HFFc6 (cell line): ENCODE measurements around the gene DLL1. TPM values are rescaled to one million over a fixed set of nuclear protein-coding genes. Genes with fewer than 3 reads are reported as not detected.

ENCODE experiments used
- DNase-seq: peaks from one replicate; pipeline ENCODE4 v3.0.0-alpha.2; 2018
- H3K27ac Mint-ChIP-seq: 2 replicates; pipeline ENCODE4 v1.8.0; 2020; ENCODE audit warnings: mild to moderate bottlenecking, mixed read lengths
- H3K27me3 Mint-ChIP-seq: 2 replicates; pipeline ENCODE4 v1.8.0; 2021; ENCODE audit warnings: mild to moderate bottlenecking, moderate library complexity, mixed read lengths; ENCODE audit not compliant: insufficient read depth
- H3K36me3 Mint-ChIP-seq: 2 replicates; pipeline ENCODE4 v1.8.0; 2021; ENCODE audit warnings: low read depth, mixed read lengths
- H3K4me1 Mint-ChIP-seq: 2 replicates; pipeline ENCODE4 v1.8.0; 2020; ENCODE audit warnings: low read depth, mixed read lengths
- H3K4me3 Mint-ChIP-seq: 2 replicates; pipeline ENCODE4 v1.8.0; 2020; ENCODE audit warnings: mild to moderate bottlenecking, moderate library complexity, mixed read lengths
- H3K9me3 Mint-ChIP-seq: 2 replicates; pipeline ENCODE4 v1.8.0; 2020; ENCODE audit warnings: mild to moderate bottlenecking, mixed read lengths
- total RNA-seq, 6 experiments: library from RNA; stranded (reverse); fragmentation: NEBNext Ultra II Directional; extraction: Animal tissue kit (Norgen Biotek cat#: 25700); gene quantifications; 2 replicates in 1 of 6; 3 replicates in 5 of 6; pipeline ENCODE4 v1.2.3, GENCODE V29; 2021
- TF ChIP-seq, protein P1 (sequence below): fragments of 200-600 bp; sonication (generic); IDR thresholded peaks from 2 replicates; pipeline ENCODE4 v1.5.0; 2021; ENCODE audit warnings: antibody characterized with exemption, mild to moderate bottlenecking

The DLL1 gene
- total RNA-seq, 6 experiments from 2014 or later: 0.26 to 0.83 (median 0.36) TPM

DNA sequence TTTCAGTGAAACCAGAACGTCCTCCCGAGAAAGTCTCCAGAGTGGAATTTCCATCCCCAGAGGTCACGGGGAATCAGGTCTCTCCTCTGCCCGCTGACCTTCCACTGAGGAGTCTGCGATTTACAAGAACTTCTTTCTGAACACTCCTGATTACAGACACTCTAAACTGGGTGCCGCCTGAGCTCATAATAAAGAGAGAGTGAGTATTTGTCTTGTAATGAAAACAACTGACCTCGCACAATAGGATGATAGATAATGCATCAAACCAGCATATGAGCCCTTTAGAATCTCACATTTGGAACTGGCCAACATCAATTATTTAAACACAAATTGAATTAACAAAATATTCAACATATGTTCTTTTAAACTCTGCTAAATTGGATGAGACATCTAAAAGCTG is 47.5 kb downstream of the DLL1 start:
- H3K27ac Mint-ChIP-seq: no peak overlapping the region
- H3K27me3 Mint-ChIP-seq: peaks cover 19% of the 10 kb centered on the region
- no peak for DNase-seq
- no peaks in the 10 kb centered on the region for H3K36me3 Mint-ChIP-seq
- peaks cover 3% of the 10 kb centered on the region; the same call in 1 of the 2 replicates for H3K9me3 Mint-ChIP-seq
- H3K4me1 Mint-ChIP-seq: no peaks in the 10 kb centered on the region
- no peak overlapping the region for H3K4me3 Mint-ChIP-seq
- TF ChIP-seq, protein P1, sequence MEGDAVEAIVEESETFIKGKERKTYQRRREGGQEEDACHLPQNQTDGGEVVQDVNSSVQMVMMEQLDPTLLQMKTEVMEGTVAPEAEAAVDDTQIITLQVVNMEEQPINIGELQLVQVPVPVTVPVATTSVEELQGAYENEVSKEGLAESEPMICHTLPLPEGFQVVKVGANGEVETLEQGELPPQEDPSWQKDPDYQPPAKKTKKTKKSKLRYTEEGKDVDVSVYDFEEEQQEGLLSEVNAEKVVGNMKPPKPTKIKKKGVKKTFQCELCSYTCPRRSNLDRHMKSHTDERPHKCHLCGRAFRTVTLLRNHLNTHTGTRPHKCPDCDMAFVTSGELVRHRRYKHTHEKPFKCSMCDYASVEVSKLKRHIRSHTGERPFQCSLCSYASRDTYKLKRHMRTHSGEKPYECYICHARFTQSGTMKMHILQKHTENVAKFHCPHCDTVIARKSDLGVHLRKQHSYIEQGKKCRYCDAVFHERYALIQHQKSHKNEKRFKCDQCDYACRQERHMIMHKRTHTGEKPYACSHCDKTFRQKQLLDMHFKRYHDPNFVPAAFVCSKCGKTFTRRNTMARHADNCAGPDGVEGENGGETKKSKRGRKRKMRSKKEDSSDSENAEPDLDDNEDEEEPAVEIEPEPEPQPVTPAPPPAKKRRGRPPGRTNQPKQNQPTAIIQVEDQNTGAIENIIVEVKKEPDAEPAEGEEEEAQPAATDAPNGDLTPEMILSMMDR: no peak

DNA sequence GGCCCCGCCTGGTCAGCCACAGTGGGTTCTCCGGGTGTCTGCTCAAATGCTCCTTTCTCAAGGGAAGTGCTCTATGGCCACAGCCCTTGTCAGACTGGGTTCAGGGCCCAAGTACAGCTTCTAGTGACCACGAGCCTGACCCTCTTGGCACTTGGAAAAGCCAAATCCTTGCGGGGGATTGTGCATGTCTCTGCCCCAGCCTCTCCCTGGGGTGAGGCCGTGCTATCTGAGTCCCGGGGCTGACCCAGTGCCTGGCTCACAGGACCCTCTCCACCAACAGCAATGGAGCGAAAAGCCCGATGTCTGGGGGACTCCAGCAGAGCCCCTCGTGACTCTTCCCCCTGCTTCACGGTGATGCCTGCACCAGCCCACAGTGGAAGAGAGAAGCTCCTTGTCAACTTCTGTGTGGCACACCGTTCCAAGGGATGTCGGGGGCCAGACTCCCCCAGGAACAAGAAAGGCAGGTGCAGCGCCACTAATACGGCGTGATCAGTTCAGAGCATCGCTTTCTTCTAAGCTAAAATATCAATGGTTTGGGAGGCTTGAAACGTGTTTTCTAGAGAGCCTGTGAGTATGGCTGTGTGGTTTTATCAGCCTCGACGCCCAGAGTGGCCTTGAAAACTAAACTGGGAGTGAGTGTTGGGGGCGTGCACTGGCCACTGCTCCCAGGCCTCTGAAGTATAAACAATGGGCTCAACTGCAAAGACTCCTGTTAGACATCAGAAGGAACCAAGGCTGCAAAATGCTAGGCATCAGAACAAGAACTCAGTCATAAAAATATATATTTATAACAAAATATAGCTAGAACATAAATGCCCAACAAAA is 51.9 kb downstream of the DLL1 start:
- Mint-ChIP-seq H3K36me3 (no peaks in the 10 kb centered on the region), H3K27ac (no peak overlapping the region), H3K4me1 (no peaks in the 10 kb centered on the region), H3K9me3 (peaks cover 3% of the 10 kb centered on the region; the same call in 1 of the 2 replicates), H3K27me3 (peaks cover 17% of the 10 kb centered on the region), H3K4me3 (no peak overlapping the region)
- DNase-seq: no peak
- TF ChIP-seq, protein P1: no peak

DNA sequence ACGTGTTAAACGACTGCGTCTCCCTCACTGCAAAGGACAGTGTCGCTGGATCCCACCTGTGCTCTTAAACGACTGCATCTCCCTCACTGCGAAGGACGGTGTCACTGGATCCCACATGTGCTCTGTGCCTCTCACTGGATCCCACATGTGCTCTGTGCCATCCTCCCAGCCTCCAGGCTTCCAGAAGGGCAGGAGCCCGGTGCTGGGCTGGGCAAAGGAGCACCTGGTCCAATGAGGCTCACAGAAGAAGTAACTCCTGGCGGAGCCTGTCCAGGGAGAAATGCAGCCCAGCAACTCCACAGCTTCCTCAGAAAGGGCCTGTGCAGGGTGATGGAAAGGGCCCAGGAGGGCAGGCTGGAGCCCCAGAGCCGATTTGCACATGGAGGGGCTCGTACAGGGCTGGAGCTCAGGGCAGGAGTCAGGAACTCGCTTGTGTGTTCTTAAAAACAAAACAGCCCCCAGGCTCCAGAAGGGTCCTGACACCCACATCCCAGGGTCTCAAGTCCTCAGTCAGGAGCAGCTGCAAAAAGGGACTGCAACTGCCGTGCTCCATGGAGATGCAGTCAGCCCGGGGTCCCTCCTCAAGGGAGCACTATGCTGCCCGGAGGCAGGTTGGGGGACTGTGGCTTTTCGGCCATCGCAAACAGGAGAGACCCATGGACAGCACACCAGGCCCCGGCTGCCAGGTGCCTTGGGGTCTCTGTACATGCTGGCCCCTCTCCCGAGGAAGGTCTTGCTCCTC is 52.7 kb downstream of the DLL1 start:
- H3K9me3 Mint-ChIP-seq: peaks cover 3% of the 10 kb centered on the region; the same call in 1 of the 2 replicates
- DNase-seq: no peak
- TF ChIP-seq, protein P1: no peak
- no peak overlapping the region for H3K4me3 Mint-ChIP-seq
- H3K4me1 Mint-ChIP-seq: no peaks in the 10 kb centered on the region
- H3K27me3 Mint-ChIP-seq: peaks cover 16% of the 10 kb centered on the region
- no peaks in the 10 kb centered on the region for H3K36me3 Mint-ChIP-seq
- H3K27ac Mint-ChIP-seq: no peak overlapping the region

DNA sequence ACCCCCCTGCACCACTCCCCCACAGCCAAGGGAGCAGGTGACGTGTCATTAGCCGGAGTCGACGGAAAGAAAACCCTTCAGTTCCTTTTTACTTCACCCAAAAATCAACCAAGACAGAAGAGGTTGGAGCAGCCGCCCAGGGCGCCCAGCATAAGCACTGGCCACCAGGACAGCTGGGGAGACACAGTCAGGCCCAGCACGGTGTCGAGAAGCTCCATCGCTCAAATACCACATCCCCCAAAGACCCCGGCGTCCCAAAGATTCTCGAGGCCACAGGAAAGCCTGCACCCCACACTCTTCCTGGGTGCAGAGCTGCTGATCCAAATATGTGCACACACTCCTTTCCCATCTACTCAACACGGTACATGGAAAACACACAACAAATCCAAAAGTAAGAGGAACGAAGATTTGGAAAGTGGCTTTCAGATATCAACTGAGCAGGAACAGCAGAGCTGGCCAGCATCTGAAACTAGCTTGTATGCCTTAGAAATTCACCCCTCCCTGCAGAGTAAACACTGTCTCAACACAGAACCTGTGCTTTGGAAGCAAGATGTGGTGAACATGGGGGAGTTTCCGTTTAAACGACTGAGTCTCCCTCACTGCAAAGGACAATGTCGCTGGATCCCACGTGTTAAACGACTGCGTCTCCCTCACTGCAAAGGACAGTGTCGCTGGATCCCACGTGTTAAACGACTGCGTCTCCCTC is 54.6 kb downstream of the DLL1 start:
- peaks cover 18% of the 10 kb centered on the region for H3K27me3 Mint-ChIP-seq
- H3K4me1 Mint-ChIP-seq: peaks cover 9% of the 10 kb centered on the region
- DNase-seq: no peak
- H3K9me3 Mint-ChIP-seq: peaks cover 3% of the 10 kb centered on the region; the same call in 1 of the 2 replicates
- TF ChIP-seq, protein P1: no peak
- no peak overlapping the region for H3K4me3 Mint-ChIP-seq
- H3K27ac Mint-ChIP-seq: no peak overlapping the region
- no peaks in the 10 kb centered on the region for H3K36me3 Mint-ChIP-seq

DNA sequence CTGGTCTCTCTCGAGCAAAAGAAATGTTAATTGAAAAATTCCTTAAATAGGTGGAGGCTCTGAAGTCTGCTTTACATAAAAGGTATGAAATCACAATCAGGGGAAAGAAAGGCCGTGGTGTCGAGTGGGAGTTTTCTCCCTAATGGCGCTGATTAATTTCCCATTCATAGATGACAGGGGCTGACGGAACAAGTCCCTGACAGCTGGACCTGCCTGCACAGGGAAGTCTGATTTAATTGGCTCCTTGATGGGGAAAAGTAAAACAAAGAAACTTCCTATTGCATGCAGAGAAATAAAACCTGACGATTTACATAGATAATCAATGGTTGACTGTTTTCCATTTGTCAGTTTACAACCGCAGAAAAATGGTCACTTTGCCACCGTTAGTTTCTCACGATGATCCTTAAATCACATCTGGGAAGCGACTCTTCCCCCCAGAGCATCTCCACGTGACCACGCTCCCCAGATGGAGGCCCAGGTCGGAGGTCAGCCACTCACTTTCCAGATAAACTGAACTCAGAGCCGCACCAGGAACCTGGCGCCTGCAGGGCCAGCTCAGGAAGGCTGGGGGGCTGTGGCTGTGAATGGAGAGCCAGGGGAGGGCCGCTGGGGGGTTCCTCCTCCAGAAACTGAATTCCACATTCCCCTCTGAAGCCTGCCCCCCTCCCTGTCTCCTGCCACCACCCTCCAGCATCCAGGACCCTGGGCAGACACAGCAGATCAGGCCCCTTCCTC is 55.3 kb downstream of the DLL1 start:
- Mint-ChIP-seq H3K4me1 (peaks cover 9% of the 10 kb centered on the region), H3K4me3 (no peak overlapping the region), H3K36me3 (no peaks in the 10 kb centered on the region), H3K27ac (no peak overlapping the region), H3K9me3 (peaks cover 3% of the 10 kb centered on the region; the same call in 1 of the 2 replicates), H3K27me3 (peaks cover 22% of the 10 kb centered on the region)
- DNase-seq: no peak
- TF ChIP-seq, protein P1: no peak
